Measurements from ENCODE around the gene SCAMP4. TPM values are rescaled to one million over a fixed set of nuclear protein-coding genes. Genes with fewer than 3 reads are reported as not detected.

The SCAMP4 gene
- total and polyA plus RNA-seq, 9 of the 15 experiments (the other 6 are each of a cell fraction or from before 2014, with no cell fraction given), result 0.81 to 45.9 (median 12.8) TPM

GRCh38 chr19:1882089-1882785, 23.0 kb upstream of the SCAMP4 start:
- peaks cover 29 to 68% of the 10 kb centered on the region in 2 experiments for H3K4me1 ChIP-seq (replicated peaks in 1 of 2; ENCODE audit: control insufficient read depth in 2 of 2, insufficient read depth in 2 of 2, low read length in 2 of 2)
- in situ Hi-C loops (cut with MboI), result no loop called here
- FAIRE-seq (peak; percentile 74), DNase-seq (ENCODE audit: extremely low read depth in 1 of 4, low spot score in 3 of 4) (peak in 1 of 4 experiments; percentile 47), ATAC-seq (no peak)
- H3K4me2 ChIP-seq (ENCODE audit: insufficient read depth, low read length), result peak overlapping the region; percentile 90; the same call in 1 of the 2 replicates
- intact Hi-C loops (cut with micrococcal nuclease), result no loop called here
- TF ChIP-seq RBFOX2 (IDR thresholded peaks at IDR 0.05; ENCODE audit: low read depth, low read length) (peak; percentile 36; the same call in 1 of the 2 replicates), MLX (CRISPR knock-in tag; conservative IDR thresholded peaks at IDR 0.05) (no peak), HLTF (IDR thresholded peaks at IDR 0.05) (no peak)
- H3K9me3 ChIP-seq (replicated peaks; ENCODE audit: control insufficient read depth, insufficient read depth, low read depth, low read length), result no peaks in the 10 kb centered on the region
- no peak overlapping the region; the same call in 1 of the 2 replicates for H3K4me3 ChIP-seq
- no peaks in the 10 kb centered on the region for H3K27me3 ChIP-seq (ENCODE audit: control insufficient read depth in 2 of 2, insufficient read depth in 2 of 2, low read length in 2 of 2)
- H3K79me2 ChIP-seq (ENCODE audit: control insufficient read depth, insufficient read depth, low read length), result peaks cover 46% of the 10 kb centered on the region
- H2AFZ ChIP-seq (ENCODE audit: low read depth, low read length), result no peak overlapping the region
- peak overlapping the region; percentile 37; the same call in 2 of the 3 replicates for H3K27ac ChIP-seq (ENCODE audit: extremely low read depth, low read depth, low read length)
- H3K36me3 ChIP-seq (ENCODE audit: control insufficient read depth, insufficient read depth, low read length), result peaks cover 27% of the 10 kb centered on the region; the same call in 2 of the 3 replicates
- peak overlapping the region; percentile 24 to 99; a peak in 3 of 4 replicates for H3K9ac ChIP-seq (ENCODE audit: insufficient read depth in 1 of 2, low read depth in 2 of 2, low read length in 2 of 2)
- ChIA-PET CTCF (ENCODE audit: low intra/inter-chr PET ratio) (no interaction called here), POLR2A (interaction anchor here (0.7 kb wide), 1 partner anchor 10 kb away, joined by 4 read pairs; no protein-coding TSS in a partner anchor)
- no TSS peak for BruUV-seq (replicated peaks)
- WGBS (ENCODE audit: insufficient coverage, low coverage, missing lambda C conversion rate), result 67% methylated on average over 31 of the region's 31 CpGs
- H3K9me1 ChIP-seq (ENCODE audit: control insufficient read depth, insufficient read depth, low read length), result peaks cover 14% of the 10 kb centered on the region
- H4K20me1 ChIP-seq (replicated peaks; ENCODE audit: control insufficient read depth, insufficient read depth, low read length), result peaks cover 37% of the 10 kb centered on the region; the same call in 1 of the 2 replicates

All from K562 (cell line).